ENCODE measurements around the gene SPTBN2. TPM values are rescaled to one million over a fixed set of nuclear protein-coding genes. Genes with fewer than 3 reads are reported as not detected.

SPTBN2 gene
- total RNA-seq, 1 experiment from 2014 or later = 18.5 TPM

DNA sequence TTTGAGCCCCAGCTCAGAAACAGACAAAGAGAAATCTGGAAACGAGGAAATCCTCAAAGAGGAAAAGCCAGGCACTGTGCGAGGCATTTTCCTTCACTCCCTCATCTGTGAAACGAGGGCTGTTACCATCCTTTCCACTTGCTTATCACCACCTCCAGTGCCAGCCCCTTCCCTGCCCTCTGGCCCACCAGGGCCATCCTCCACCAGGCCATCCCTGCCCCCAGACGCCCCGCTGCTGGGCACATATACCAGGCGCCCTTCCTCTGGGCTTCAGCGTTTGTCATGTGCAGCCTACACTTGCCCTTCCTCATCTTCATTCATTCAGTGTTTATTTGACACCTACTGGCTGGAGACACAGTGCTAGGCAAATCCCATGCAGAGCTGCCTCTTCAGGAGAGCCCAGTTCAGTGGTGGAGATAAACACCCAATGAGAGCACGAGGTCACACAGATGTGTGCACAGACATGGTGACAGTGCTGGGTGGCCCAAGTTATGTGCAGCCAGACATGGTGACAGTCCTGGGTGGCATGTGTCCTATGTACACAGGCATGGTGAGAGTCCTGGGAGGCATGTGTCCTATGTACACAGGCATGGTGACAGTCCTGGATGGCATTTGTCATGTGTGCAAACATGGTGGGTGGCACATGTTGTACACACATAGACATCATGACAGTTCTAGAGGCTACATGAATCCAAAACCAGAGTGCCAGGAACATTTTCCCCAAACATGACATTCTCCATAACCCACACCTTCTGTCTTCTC is 9.7 kb downstream of the SPTBN2 start:
- intact Hi-C loops (cut with micrococcal nuclease) = no loop called here
- ChIA-PET RAD21 (ENCODE audit: low non-redundant PET in 1 of 2, low total read pairs in 2 of 2, uncharacterized antibody in 2 of 2, unreplicated experiment in 2 of 2) (no interaction called here), POLR2A (no interaction called here), CTCF (no interaction called here)
- H3K27me3 ChIP-seq (ENCODE audit: insufficient read depth, low read length) = no peaks in the 10 kb centered on the region
- no peaks in the 10 kb centered on the region for H3K79me2 ChIP-seq (ENCODE audit: insufficient read depth, low read length)
- H4K20me1 ChIP-seq (ENCODE audit: insufficient read depth) = no peaks in the 10 kb centered on the region
- peak overlapping the region; percentile 94 for H3K4me2 ChIP-seq (ENCODE audit: low read length)
- H2AFZ ChIP-seq (ENCODE audit: low read depth, low read length, poor library complexity, severe bottlenecking) = no peak overlapping the region
- no peaks in the 10 kb centered on the region for H3K9me2 ChIP-seq (ENCODE audit: insufficient read depth)
- no peaks in the 10 kb centered on the region; a peak in 2 of 4 replicates for H3K36me3 ChIP-seq (ENCODE audit: control insufficient read depth in 1 of 2, insufficient read depth in 2 of 2, low read length in 2 of 2)
- DNase-seq (ENCODE audit: low read depth, low spot score) (no peak), ATAC-seq (no peak)
- no peak for TF ChIP-seq ZNF274 (IDR thresholded peaks at IDR 0.05; ENCODE audit: low read depth, low read length)
- peaks cover 24 to 37% of the 10 kb centered on the region in 2 experiments for H3K4me1 ChIP-seq (ENCODE audit: control insufficient read depth in 1 of 2, insufficient read depth in 2 of 2, low read length in 2 of 2)
- H3K9ac ChIP-seq (ENCODE audit: low read length) = peak overlapping the region; percentile 61
- no TSS peak for BruUV-seq (replicated peaks)
- no peaks in the 10 kb centered on the region for H3K9me3 ChIP-seq (ENCODE audit: control insufficient read depth in 1 of 2, insufficient read depth in 1 of 2, low read depth in 1 of 2, low read length in 2 of 2)
- peak overlapping the region; percentile 90 for H3K27ac ChIP-seq (ENCODE audit: low read depth, low read length)
- peak overlapping the region in 1 of 2 experiments; percentile 66; a peak in 2 of 4 replicates for H3K4me3 ChIP-seq (replicated peaks in 1 of 2; ENCODE audit: low read depth in 1 of 2, low read length in 2 of 2)

DNA sequence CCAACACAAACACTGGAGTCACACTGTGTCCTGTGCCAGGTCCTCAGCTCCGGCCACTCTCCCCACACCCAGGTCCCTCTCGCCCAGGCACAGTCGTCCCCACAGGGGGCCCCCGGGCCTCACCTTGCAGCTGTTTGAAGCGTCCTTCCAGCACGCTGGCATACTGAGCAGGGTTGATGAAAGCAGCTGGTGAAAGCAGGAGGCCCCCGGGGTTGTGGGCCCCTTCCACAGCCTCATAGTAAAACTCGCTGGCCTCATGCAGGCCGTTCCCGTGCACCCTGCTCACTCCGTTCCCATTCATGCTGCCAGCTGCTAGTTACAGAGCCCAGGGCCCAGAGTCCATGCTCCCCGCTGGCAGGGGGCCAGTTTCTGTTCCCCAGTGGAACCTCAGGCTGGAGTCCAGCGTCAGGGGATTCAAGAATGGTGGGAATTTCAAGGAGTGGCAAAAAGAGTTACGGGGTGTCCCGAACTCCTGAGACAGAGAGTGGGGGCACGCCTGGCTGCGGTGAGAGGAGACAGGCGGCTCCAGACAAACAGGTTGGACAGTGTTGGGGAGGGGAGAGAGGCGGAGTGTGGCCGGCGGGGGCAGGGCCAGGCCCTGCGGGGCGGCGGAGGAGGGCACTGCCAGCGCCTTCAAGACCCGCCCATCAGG is 10.6 kb downstream of the SPTBN2 start:
- H3K9me2 ChIP-seq (ENCODE audit: insufficient read depth) = no peaks in the 10 kb centered on the region
- intact Hi-C loops (cut with micrococcal nuclease) = no loop called here
- no peak overlapping the region for H3K4me3 ChIP-seq (replicated peaks in 1 of 2; ENCODE audit: low read depth in 1 of 2, low read length in 2 of 2)
- ChIA-PET CTCF (no interaction called here), POLR2A (no interaction called here), RAD21 (ENCODE audit: low non-redundant PET in 1 of 2, low total read pairs in 2 of 2, uncharacterized antibody in 2 of 2, unreplicated experiment in 2 of 2) (no interaction called here)
- no peak overlapping the region for H3K4me2 ChIP-seq (ENCODE audit: low read length)
- H2AFZ ChIP-seq (ENCODE audit: low read depth, low read length, poor library complexity, severe bottlenecking) = no peak overlapping the region
- H3K4me1 ChIP-seq (ENCODE audit: control insufficient read depth in 1 of 2, insufficient read depth in 2 of 2, low read length in 2 of 2) = peaks cover 24 to 34% of the 10 kb centered on the region in 2 experiments
- H3K27me3 ChIP-seq (ENCODE audit: insufficient read depth, low read length) = no peaks in the 10 kb centered on the region
- H4K20me1 ChIP-seq (ENCODE audit: insufficient read depth) = no peaks in the 10 kb centered on the region
- TF ChIP-seq, protein P1, sequence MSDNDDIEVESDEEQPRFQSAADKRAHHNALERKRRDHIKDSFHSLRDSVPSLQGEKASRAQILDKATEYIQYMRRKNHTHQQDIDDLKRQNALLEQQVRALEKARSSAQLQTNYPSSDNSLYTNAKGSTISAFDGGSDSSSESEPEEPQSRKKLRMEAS (IDR thresholded peaks at IDR 0.05) = no peak
- TF ChIP-seq EZH2phosphoT487 (IDR thresholded peaks at IDR 0.05; ENCODE audit: borderline replicate concordance) = no peak
- TF ChIP-seq, protein P2, sequence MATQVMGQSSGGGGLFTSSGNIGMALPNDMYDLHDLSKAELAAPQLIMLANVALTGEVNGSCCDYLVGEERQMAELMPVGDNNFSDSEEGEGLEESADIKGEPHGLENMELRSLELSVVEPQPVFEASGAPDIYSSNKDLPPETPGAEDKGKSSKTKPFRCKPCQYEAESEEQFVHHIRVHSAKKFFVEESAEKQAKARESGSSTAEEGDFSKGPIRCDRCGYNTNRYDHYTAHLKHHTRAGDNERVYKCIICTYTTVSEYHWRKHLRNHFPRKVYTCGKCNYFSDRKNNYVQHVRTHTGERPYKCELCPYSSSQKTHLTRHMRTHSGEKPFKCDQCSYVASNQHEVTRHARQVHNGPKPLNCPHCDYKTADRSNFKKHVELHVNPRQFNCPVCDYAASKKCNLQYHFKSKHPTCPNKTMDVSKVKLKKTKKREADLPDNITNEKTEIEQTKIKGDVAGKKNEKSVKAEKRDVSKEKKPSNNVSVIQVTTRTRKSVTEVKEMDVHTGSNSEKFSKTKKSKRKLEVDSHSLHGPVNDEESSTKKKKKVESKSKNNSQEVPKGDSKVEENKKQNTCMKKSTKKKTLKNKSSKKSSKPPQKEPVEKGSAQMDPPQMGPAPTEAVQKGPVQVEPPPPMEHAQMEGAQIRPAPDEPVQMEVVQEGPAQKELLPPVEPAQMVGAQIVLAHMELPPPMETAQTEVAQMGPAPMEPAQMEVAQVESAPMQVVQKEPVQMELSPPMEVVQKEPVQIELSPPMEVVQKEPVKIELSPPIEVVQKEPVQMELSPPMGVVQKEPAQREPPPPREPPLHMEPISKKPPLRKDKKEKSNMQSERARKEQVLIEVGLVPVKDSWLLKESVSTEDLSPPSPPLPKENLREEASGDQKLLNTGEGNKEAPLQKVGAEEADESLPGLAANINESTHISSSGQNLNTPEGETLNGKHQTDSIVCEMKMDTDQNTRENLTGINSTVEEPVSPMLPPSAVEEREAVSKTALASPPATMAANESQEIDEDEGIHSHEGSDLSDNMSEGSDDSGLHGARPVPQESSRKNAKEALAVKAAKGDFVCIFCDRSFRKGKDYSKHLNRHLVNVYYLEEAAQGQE (IDR thresholded peaks at IDR 0.05; ENCODE audit: low read depth) = no peak
- H3K79me2 ChIP-seq (ENCODE audit: insufficient read depth, low read length) = no peaks in the 10 kb centered on the region
- H3K9me3 ChIP-seq (ENCODE audit: control insufficient read depth in 1 of 2, insufficient read depth in 1 of 2, low read depth in 1 of 2, low read length in 2 of 2) = no peaks in the 10 kb centered on the region
- BruUV-seq (replicated peaks) = no TSS peak
- ATAC-seq = no peak
- no peaks in the 10 kb centered on the region; a peak in 2 of 4 replicates for H3K36me3 ChIP-seq (ENCODE audit: control insufficient read depth in 1 of 2, insufficient read depth in 2 of 2, low read length in 2 of 2)
- DNase-seq (ENCODE audit: low read depth, low spot score) = no peak
- H3K9ac ChIP-seq (ENCODE audit: low read length) = no peak overlapping the region
- no peak overlapping the region; the same call in 1 of the 2 replicates for H3K27ac ChIP-seq (ENCODE audit: low read depth, low read length)

Data from HCT116 (cell line).